ENCODE results near the gene OTOF. TPM values are rescaled to one million over a fixed set of nuclear protein-coding genes. Genes with fewer than 3 reads are reported as not detected.

OTOF gene
- total and polyA plus RNA-seq, 2 of the 4 experiments (the other 2 are of a cell fraction), result 0.03 TPM; not detected in 1

DNA sequence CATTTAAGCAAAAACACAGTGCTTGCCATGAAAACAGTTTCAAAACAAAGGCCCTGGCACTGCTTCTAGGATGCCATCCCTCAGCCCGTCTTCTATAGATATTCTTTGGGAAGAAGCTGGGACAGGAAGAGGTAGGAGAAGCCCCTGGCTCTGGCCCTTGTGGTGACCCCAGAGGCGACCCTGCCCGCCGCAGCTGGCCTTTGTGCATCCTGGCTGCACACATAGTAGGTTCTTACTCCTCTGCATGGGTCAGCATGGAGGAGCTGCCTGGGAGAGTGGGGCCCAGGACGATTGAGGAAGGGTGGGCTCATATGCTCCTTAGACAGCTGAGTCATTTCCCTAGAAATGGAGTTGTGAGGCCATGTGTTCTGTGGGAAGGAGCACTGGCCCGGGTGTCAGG, 44.4 kb upstream of the OTOF start:
- CTCF ChIA-PET, result no interaction called here
- no peak overlapping the region for H3K4me2 ChIP-seq (ENCODE audit: low read depth, low read length)

More for the DNA sequence above, 44.4 kb upstream of the OTOF start:
- H3K9me3 ChIP-seq (ENCODE audit: control insufficient read depth, insufficient read depth, low read length), result no peaks in the 10 kb centered on the region
- no peak overlapping the region for H2AFZ ChIP-seq (replicated peaks; ENCODE audit: low read length, poor library complexity)
- H3K36me3 ChIP-seq (ENCODE audit: control insufficient read depth, insufficient read depth, low read length), result no peaks in the 10 kb centered on the region
- no peak overlapping the region for H3K56ac ChIP-seq (ENCODE audit: extremely low read depth, insufficient read depth, low read length)
- TF ChIP-seq, protein P1, sequence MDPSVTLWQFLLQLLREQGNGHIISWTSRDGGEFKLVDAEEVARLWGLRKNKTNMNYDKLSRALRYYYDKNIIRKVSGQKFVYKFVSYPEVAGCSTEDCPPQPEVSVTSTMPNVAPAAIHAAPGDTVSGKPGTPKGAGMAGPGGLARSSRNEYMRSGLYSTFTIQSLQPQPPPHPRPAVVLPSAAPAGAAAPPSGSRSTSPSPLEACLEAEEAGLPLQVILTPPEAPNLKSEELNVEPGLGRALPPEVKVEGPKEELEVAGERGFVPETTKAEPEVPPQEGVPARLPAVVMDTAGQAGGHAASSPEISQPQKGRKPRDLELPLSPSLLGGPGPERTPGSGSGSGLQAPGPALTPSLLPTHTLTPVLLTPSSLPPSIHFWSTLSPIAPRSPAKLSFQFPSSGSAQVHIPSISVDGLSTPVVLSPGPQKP (IDR thresholded peaks at IDR 0.05; ENCODE audit: borderline replicate concordance, low read depth, low read length), result no peak
- TF ChIP-seq RFX5 (IDR thresholded peaks at IDR 0.05; ENCODE audit: low read depth, low read length) (no peak), CHD1 (IDR thresholded peaks at IDR 0.05; ENCODE audit: low read depth, low read length) (no peak), CTCF (conservative IDR thresholded peaks at IDR 0.05; ENCODE audit: low read depth, low read length) (no peak), SMC3 (IDR thresholded peaks at IDR 0.05; ENCODE audit: low read depth, low read length) (no peak), CEBPB (IDR thresholded peaks at IDR 0.05; ENCODE audit: low read depth, low read length) (no peak), MAFK (IDR thresholded peaks at IDR 0.05; ENCODE audit: low read depth, low read length) (no peak), FOS (IDR thresholded peaks at IDR 0.05; ENCODE audit: low read depth, low read length) (no peak), BHLHE40 (IDR thresholded peaks at IDR 0.05; ENCODE audit: low read depth, low read length) (no peak), POLR2A (IDR thresholded peaks at IDR 0.05; ENCODE audit: low read depth, low read length) (no peak), NFE2L2 (IDR thresholded peaks at IDR 0.05; ENCODE audit: low read depth, low read length) (no peak), RCOR1 (IDR thresholded peaks at IDR 0.05; ENCODE audit: insufficient replicate concordance, low read length) (no peak), MAZ (IDR thresholded peaks at IDR 0.05; ENCODE audit: borderline replicate concordance, low read depth, low read length) (no peak), USF2 (IDR thresholded peaks at IDR 0.05; ENCODE audit: low read depth, low read length) (no peak)
- H3K27me3 ChIP-seq (ENCODE audit: control insufficient read depth, insufficient read depth, low read length), result peaks cover 56% of the 10 kb centered on the region
- no CpG with 5 or more reads among the region's 6 CpGs for whole genome bisulfite sequencing, 2 experiments (ENCODE audit: extremely low coverage in 2 of 2, insufficient read length in 1 of 2)
- no peak overlapping the region for H4K91ac ChIP-seq (ENCODE audit: insufficient read depth, low read depth, low read length)
- no peak for DNase-seq
- no peak overlapping the region for H3K23ac ChIP-seq (ENCODE audit: low read depth, low read length)
- H2BK15ac ChIP-seq (ENCODE audit: low read depth, low read length), result no peak overlapping the region
- no peak overlapping the region for H2BK20ac ChIP-seq (ENCODE audit: low read depth, low read length)
- no peak overlapping the region for H3K4me3 ChIP-seq (ENCODE audit: insufficient read depth, low read depth, low read length)
- dilution Hi-C loops (cut with HindIII; ENCODE audit: low sequenced_read_pairs, unreplicated experiment) (no loop called here), intact Hi-C loops (cut with micrococcal nuclease) (no loop called here), in situ Hi-C loops (cut with MboI; ENCODE audit: low sequenced_read_pairs) (no loop called here)
- H3K9me1 ChIP-seq (ENCODE audit: insufficient read depth, low read length), result no peaks in the 10 kb centered on the region
- no peaks in the 10 kb centered on the region for H3K4me1 ChIP-seq (ENCODE audit: control insufficient read depth, insufficient read depth, low read length)
- H2BK120ac ChIP-seq (ENCODE audit: low read depth, low read length), result no peak overlapping the region
- H4K8ac ChIP-seq (ENCODE audit: low read depth in 2 of 2, low read length in 2 of 2), result no peak overlapping the region
- POLR2A ChIA-PET (ENCODE audit: unreplicated experiment), result no interaction called here
- H3K27ac ChIP-seq (ENCODE audit: insufficient read depth, low read length), result no peak overlapping the region
- H4K20me1 ChIP-seq (ENCODE audit: insufficient read depth, low read length), result no peaks in the 10 kb centered on the region
- no peak overlapping the region for H2AK5ac ChIP-seq (ENCODE audit: low read depth, low read length)
- ATAC-seq (ENCODE audit: low read depth), result no peak
- H3K4ac ChIP-seq (ENCODE audit: low read depth, low read length), result no peak overlapping the region
- H2BK5ac ChIP-seq (ENCODE audit: low read depth, low read length, poor library complexity, severe bottlenecking), result no peak overlapping the region
- no peak overlapping the region for H4K5ac ChIP-seq (ENCODE audit: low read depth, low read length)
- no peaks in the 10 kb centered on the region for H3K79me1 ChIP-seq (ENCODE audit: low read depth in 1 of 2, low read length in 2 of 2)
- no peak overlapping the region for H3K14ac ChIP-seq (replicated peaks; ENCODE audit: low read depth, low read length)
- no peak overlapping the region for H3K9ac ChIP-seq (ENCODE audit: low read depth, low read length)
- no peak overlapping the region for H2AK9ac ChIP-seq (replicated peaks; ENCODE audit: low read depth, low read length, poor library complexity)
- H3K18ac ChIP-seq (ENCODE audit: low read depth, low read length), result no peak overlapping the region
- no TSS peak for BruUV-seq (replicated peaks)
